Measurements from ENCODE around the gene IGFBP4.

Gene IGFBP4

DNA sequence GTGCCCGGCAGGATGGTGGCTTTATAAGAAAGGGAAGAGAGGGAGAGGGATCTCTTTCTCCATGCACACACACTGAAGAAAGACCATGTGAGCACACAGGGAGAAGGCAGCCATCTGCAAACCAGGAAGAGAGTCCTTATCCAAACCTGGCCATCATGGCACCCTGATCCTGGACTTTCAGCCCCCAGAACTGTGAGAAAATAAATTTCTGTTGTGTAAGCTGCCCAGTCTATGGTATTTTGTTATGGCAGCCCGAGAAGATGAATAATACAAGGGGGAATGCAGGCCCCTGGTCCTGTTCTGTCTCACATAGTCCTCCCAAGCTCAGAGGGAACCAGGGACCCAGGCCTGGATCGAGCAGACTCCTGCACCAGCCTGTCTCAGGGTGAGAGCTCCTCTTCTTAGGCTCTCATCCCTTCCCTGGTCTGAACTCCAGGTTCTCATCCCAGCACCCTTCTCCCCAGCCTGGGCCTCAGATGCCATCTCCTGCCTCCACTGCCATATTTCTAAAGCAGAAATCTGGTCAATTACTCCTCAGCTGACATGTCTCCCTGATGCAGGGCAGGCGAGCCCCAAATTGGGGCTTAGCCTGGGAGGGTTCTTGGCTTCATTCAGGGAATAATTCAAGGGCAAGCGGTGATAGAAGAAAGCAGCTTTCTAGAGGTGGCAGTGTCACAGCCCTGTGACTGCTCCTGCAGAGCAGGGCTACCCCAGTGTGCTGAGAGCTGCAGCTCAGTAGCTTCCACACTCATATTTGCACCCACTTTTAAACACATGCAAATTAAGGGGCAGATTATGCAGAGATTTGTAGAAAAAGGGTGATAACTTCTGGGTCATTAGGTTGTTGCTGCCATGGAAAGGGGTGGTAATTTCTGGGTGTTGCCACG lies 28.8 kb downstream of the IGFBP4 start:
- peak; percentile 77 for DNase-seq (ENCODE audit: low read depth)

DNA sequence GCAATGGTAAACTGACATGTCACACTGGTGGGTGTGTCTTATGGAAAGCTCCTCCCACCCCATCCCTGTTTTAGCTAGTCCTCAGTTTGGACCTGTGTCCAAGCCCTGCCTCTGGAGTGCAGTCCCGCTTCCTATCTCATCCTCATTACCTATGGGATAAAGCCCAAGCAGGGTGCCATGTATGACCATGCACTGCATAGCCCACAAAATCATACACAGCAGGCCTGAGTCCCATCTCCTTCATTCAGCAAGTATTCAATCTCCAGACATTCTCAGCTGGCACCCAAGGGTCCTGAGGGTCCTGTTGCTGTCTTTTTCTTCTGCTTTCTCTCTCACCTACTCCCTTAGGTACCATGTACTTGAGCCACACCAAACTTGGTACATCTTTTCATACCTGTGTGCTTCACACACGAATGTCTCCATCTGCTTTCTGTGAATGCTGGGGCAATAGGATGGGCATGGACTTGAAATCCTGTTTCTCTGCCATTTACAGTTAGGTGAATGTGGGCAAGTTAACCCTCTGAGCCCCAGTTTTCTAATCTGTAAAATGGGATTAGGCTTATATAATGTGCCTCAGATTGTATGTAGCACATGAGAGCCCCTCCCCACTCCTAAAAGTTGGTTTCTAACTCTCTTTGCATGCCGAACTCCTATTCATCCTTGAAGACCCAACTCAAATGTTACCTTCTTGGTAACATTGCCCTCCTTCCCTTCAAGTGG lies 29.6 kb downstream of the IGFBP4 start:
- DNase-seq (ENCODE audit: low read depth), result peak; percentile 65

DNA sequence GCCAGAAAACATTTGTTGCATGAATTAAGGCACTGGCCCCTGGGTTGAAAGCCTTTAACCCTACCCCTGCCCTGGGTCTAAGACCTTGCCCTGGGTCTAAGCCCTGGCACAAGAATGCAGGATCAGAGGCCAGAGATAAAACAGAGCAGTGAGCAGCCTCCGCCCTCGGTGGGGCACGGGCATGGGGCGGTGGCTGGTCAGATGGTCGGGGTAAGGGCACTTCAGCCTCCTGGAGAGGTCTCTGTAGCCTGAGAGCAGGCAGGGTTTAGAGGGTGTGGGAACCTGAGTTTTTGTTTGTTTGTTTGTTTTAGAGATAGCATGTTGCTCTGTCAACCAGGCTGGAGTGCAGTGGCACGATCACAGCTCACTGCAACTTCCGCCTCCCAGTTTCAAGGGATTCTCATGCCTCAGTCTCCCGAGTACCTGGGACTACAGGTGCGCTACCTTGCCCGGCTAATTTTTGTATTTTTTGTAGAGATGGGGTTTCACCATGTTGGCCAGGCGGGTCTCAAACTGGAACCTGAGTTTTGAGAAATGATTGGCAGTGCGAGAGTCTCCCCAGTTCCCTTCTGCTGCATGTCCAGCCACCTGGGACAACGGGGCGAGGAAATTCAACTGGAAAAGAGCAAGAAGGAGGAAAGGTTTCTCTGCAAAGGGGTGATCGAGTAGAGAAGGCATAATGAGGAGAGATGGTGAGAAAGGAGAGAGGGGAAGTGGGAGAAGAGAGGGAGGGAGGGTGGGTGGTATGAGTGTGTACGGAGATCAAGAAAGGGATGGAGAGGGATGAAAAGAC lies 30.5 kb downstream of the IGFBP4 start:
- no peak for DNase-seq (ENCODE audit: low read depth)

DNA sequence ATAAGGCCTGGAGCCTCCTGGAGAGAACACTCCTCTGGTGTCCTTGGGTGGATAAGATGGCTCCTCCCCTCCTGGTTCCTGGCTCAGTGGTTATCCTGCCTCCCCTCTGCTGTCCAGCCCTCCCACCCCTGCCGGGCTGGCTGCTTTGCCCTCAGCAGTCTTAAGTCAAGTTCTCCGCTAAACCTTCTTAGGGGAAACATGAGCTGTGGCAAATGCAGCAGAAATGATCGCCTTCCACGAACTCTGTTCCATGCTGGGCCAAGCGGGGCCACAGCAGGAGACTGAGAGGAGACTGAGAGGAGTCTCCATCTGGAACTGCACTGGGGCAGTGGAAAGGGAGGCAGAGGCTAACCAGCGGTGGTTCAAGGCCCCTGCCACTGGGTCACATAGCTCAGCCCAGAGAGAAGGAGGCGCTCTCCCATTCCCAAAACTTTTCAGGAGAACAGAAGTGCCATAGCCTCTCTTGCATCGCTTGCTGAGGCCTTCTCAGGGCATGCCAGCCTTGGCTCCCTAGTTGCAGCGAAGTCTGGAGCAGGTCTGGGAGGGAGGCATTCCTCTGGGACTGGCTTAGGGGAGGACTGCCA lies 31.3 kb downstream of the IGFBP4 start:
- DNase-seq (ENCODE audit: low read depth), result no peak

DNA sequence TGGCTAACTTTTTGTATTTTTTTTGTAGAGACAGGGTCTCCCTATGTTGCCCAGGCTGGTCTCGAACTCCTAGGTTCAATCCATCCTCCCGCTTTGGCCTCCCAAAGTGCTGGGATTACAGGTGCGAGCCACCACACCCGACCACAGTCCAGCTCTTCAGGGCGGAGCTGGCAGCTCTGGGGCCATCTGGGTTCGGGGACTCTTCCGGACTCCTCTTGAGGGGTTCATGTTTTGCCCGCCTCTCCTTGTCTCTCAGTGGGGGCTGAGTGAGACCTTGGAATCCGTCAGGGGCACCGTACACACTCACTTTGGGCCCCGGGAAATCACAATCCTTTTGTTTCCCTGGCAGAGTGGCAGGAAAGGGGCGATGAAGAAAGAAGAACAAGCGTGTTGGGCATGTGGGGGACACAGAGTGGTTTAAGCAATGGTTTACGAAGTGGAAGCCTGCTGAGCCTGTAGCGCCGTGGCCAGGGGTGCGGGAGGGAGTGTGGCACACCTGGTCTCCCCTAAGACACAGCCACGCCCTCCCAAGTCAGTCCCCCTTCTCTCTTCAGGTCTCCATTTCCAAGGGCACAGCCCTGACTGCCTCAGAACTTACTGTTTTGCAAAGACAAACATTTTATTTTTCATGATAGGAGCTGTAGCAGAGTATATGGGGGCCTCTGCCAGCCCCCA lies 32.1 kb downstream of the IGFBP4 start:
- DNase-seq (ENCODE audit: low read depth), result no peak

DNA sequence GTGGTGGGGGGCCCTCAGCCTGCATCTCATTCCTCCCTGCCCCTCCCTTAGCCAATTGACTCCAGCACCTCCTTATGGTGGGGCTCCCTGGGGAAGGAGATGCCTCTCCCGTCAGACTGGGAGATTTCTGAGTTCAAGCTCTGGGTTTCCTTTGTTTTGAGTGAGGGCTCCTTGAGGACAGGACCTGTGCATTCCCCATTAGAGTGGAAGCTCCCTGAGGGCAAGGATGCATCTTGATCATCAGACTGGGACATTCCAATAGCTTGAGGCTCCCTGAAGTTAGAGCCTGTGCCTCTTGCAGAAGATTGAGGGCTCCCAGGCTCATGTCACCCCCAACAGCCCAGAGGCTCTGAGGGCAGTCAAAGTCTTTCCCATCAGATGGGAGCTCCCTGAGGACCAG lies 34.5 kb downstream of the IGFBP4 start:
- no peak for DNase-seq (ENCODE audit: low read depth)

DNA sequence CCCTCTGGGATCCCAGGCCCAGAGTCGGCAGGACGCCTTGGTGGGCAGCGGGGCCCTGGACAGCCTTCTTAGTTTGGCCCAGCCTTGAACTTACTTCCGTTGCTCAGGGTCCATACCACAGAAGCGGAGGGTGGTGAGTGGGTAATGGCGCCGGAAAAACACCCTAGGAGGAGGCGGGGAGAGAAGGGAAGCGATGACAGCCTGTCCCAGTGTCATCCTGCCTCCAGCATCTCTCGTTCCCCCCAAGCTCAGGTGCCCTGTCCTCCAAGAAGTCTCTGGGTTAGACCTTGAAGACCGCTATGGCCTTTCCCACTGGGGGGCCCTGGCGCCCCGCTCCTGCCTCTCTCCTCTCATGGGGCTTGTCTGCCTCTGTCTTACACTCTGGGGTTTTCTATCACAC lies 35.2 kb downstream of the IGFBP4 start:
- no peak for DNase-seq (ENCODE audit: low read depth)

DNA sequence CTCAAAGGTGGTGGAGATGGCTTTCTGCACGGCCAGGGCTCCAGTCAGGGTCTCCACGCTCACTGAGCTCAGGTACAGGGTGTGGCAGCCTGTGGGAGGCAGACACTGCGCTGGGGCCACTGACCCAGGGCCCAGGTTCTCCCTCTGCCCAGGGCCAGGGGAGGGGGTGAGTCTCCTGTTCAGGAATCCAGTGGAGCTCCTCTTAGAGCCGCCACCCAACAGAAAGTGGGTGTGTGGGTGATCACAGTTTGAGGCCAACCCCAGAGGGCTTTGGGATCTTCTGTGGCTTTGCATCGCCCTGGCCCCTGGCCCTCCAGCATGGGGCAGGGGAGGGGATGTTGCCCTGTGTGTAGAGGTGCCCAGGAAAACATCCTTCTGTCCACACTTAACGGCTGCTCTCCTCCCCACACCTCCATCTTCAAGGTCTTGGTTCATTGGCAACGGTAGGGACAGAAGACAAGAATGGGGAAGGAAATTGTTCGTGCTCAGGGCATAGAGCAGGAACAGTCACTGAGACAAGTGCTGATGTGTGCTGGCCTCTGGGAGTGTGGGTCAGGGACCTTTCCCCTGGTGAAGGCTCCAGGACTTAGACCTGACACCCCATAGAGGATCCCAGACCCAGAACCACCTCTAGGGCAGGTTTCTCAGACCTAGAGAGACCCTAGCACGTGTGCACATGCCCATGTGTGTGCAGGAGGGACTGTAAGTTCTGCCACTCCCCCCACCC lies 36.7 kb downstream of the IGFBP4 start:
- DNase-seq (ENCODE audit: low read depth), result no peak

DNA sequence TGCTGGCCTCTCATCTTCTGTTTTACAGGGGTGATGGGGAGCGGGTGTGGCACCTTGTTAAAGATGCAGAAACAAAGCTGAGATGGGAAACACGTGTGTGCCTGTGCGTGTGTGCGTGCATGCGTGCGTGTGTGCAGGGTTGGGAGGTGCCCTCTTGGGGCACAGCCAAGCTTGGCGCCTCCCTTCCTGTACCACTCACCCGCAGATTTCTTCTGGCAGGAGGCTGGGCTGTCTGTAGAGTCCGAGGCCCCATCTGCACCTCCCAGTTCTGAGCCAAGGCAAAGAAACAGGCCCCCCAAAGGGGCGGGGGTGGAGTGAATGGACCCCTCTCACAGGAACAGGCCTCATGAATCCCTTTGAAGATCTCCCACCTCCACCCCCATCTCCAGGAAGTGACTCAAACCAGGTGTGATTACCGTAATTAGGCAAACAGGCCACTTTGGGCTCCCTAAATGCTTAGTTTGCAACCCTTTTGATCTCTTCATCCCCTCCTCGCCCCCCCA lies 37.3 kb downstream of the IGFBP4 start:
- peak; percentile 59 for DNase-seq (ENCODE audit: low read depth)

DNA sequence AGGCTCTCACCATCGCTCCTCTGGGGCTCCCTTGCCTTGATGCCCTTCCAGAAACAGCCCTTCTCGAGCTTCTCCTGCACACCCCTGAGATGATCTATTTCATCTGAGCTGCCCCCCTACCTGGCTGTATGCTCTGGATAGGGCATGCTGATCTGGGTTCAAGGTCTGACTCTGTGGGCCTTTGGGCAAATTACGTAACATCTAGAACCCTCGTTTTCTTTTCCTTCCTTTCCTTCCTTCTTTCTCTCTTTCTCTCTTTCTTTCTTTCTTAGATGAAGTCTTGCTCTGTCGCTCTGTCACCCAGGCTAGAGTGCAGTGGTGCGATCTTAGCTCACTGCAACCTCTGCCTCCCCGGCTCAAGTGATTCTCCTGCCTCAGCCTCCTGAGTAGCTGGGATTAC lies 37.9 kb downstream of the IGFBP4 start:
- no peak for DNase-seq (ENCODE audit: low read depth)

DNA sequence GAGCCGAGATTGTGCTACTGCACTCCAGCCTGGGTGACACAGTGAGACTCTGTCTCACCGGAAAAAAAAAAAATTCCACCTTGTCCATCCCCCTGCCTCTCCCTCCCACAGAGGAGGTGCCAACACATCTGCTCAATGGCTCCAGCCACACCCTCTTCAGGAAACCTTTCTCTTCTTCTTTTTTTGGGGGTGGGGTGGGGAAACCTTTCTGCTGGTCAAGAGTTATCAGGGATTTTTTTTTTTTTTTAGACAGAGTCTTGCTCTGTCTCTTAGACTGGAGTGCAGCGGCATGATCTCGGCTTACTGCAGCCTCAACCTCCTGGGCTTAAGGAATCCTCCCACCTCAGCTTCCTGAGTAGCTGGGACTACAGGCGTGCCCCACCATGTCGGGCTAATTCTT lies 39.5 kb downstream of the IGFBP4 start:
- no peak for DNase-seq (ENCODE audit: low read depth)

DNA sequence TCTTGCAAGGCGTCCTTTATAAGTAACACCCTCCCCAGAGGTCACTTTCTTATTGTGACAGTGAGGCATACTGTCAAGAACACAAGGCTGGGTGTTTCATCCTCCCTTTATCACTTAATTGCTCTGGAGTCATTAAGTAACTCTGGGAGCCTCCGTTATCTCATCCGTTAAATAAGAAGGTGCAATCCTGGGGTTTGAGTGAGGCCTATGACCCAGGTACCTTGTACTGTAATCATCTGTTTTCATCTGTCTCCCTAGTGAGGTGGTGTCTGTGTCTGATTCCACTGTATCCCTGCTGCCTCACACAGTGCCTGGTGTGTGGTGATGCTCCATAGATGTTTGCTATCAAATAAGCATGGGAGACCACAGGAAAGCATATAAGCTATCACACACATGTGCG lies 40.4 kb downstream of the IGFBP4 start:
- DNase-seq (ENCODE audit: low read depth), result no peak

DNA sequence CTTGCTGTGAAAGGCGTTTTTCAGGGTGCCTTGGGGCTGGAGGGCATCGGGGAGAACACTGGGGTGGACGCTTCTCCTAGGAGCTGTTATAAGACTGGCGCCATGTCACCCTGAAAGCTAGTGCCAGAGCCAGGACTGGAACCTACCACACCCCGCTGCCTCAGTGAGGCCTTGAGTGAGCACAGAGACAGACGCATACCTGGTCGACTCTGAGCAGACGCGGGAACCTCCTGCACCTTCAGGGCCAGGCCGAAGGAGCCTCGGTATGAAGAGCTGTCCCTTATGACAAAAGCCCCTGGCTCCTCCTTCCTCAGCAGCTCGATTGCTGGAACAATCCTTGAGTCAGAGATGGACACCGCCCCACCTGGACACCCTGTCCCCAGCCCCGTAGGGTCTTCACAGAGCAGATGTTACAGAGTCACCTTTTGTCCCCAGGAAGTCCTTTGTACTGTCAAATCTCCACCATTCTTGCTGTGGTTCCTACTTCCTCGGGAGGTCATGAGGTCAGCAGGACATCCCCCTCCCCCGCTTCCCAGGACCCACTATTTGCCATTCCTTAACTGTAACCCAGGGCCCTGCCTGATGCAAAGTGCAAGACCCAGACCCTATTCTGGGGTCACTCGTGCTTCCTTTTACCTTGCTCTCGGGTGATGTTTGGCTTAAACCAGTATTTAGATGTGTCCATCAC lies 41.2 kb downstream of the IGFBP4 start:
- DNase-seq (ENCODE audit: low read depth), result no peak

DNA sequence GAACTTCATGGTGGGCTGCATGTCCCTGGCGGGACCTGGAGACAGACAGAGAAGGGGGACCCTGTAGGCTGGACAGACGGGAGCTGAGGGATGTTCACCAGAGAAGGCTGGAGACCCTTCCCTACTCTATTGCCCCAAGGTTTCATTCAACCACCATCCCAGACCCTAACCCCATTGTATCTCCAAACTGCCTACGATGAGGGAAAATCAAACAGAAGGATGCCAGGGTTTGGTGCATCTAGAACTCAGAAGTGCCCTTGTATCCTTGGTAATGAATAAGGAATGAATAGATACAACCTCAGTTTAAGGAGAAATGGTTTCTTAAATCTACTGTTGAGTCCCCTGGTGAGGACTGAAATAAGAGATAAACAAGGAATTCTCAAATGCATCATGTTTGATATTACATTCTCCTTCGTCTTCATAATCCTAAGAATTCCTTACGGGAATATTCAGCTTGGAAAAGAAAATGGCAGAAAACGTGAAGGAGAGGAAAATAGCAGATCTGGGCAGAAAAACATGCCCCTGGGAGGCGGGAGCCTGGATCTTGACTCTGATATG lies 41.8 kb downstream of the IGFBP4 start:
- DNase-seq (ENCODE audit: low read depth), result no peak

DNA sequence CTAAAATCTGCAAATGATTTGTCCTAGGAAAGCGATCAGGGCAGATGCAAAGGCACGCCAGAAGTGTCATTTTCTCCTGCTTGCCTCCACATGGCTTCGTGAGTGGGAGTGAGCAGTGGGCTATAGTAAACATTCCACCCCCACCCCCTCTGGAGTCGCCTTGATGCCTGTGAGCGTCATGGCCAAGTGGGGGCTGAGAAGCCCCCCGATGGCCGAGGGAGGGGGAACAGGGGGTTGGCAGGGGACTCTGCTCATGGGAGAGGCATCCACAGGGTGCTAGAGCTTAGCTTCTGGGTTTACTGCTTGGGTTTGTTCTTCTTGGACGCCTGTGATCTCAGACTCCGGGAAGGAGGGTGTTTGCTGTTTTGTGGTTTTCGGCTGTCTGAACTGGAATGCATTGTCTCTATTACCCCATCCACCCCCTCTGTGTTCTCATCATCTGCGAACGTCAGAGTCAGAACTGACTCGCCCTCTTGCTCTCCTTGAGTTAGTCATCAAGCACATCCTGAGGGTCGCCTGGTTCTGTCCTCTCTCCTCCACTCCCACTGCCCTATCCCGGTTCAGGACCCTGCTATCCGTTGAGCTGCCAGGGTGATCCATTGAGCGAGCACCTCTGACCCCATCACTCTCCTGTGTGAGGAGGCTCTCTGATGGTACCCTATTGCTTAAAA lies 42.7 kb downstream of the IGFBP4 start:
- peak; percentile 99 for DNase-seq (ENCODE audit: low read depth)

DNA sequence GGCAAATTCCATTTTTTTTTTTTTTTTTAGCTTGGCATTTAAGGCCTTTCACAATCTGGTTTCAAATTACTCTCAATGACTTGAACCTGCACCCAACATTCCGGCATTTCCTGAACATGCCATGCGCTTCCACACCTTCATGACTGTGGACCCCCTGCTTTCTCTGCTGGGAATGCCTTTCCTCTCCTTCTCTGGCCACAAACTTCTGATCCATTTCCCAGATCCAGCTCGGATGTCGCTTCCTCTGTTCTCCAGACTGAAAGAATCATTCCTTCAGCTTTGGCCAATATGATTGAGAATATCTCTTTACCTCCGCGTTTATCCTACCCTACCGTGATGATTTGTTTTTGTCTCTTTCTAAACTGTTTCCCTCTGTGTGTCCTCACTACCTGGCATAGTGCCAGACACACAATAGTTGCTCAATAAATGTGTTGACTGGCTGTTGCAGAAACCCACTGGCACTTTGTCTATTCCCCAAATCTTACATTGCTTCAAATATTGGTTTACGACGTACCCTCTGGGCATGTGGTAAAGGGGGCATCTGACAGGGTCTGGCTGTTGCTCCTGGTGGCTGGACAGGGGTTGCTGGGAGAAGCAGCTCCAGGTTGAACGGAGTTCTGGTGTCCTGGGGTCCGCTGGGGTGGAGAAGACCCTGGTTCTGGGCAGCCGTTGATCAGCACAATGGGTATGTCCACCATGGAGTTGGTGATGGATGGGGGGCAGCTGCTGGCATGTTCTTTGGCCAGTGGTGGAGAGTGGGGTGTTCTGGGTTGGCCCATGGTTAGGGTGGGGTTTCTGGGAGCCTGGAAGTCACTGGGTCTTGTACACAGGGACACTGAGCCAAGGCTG lies 43.5 kb downstream of the IGFBP4 start:
- peak; percentile 91 for DNase-seq (ENCODE audit: low read depth)

DNA sequence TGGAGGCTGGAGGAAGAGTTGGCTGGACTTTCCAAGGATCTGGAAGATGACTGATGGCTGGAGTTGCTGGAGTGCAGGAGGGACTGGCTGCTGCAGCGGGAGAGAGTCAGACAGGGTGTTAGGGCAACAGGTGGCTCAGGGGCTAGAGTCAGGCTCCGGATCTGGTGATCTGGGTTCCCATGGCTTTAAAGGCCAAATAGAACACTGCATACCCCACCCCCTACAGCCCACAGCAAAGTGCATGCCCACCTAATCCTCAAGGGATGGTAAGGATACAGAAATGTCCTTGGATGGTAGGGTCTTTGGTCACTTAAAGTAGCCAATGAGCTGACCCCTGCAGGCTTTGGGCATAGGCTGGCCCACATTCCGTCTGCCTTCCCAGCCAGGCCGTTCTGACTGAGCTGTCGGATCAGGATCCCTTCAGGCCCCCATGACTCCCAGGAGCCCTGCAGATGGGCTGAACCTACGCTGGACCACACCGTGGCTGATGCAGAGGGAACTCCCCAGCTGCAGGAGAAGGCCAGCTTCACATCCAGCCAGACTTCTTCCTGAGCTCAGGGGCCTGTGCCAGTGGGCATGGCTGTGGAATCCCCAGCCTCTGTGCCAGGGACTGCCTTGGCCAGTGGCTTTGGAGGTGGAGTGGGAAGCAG lies 44.2 kb downstream of the IGFBP4 start:
- no peak for DNase-seq (ENCODE audit: low read depth)
